NK-92 (cell line): Measurements from ENCODE around the gene NAALADL1.
A peak's percentile ranks its signal among the peaks of the same experiment; 100 is the strongest.
"Not testable (repeated sequence)": the region's sequence is repeated elsewhere in the genome, so short reads cannot be mapped to it uniquely, and the experiment has no call there.

Experiments
- DNase-seq: peaks from one replicate; lab custom pipeline; 2025; ENCODE audit not compliant: unreplicated experiment; lab: John Stamatoyannopoulos, UW

NAALADL1 gene

DNA sequence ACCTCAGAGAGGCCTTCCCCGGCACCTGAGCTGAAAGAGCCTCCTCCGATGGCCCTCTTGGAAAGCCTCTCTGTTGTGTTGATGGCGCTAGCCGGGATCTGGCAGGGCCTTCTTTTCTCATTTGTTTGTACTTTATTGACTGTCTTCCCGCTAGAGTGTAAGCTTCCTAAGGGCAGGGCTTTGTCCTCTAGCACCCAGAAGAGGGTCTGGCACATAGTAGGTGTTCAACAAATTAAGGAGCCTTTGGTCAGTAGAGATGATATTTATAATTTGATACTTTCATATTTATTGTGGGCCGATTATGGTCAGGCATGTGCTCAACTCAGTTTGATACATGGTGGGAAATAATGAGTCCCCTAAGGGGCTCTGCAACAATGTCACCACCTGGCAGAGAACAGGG is 40.4 kb downstream of the NAALADL1 start:
- DNase-seq: no peak

DNA sequence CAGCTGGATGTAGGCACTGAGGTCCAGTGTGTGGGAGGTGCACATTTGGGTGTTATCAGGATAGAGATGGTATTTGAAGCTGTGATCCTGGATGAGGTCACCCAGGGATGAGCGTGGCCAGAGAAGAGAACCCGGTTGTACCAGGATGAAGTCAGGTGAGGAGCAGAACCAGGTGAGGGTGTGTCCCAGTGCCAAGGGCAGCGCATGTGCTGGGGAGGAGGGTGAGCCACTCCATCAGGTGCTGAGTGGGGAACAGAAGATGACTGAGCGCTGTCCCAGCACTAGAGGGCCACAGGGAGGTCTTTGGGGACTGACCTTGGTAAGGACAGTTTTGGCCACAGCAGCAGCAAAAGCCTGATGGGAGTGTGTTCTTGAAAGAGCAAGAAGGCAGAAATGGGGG is 41.6 kb downstream of the NAALADL1 start:
- no peak for DNase-seq

DNA sequence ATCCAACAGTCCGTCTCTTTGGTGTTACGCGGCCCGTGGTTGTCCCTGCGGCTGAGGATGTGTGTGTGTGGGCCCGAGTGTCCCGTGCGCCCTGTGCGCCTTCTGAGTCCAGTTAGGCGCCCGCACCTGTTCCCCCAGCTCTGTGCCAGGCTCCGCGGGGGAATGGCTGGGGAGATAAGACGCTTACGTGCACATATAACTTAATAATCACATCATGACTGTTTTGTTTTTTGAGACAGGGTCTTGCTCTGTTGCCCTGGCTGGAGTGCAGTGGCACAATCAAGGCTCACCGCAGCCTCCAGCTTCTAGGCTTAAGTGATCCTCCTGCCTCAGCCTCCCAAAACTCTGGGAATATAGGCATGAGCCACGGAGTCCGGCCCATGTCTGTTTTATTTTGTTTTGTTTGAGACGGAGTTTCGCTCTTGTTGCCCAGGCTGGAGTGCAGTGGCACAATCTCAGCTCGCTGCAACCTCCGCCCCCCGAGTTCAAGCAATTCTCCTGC is 43.6 kb downstream of the NAALADL1 start:
- no peak for DNase-seq

DNA sequence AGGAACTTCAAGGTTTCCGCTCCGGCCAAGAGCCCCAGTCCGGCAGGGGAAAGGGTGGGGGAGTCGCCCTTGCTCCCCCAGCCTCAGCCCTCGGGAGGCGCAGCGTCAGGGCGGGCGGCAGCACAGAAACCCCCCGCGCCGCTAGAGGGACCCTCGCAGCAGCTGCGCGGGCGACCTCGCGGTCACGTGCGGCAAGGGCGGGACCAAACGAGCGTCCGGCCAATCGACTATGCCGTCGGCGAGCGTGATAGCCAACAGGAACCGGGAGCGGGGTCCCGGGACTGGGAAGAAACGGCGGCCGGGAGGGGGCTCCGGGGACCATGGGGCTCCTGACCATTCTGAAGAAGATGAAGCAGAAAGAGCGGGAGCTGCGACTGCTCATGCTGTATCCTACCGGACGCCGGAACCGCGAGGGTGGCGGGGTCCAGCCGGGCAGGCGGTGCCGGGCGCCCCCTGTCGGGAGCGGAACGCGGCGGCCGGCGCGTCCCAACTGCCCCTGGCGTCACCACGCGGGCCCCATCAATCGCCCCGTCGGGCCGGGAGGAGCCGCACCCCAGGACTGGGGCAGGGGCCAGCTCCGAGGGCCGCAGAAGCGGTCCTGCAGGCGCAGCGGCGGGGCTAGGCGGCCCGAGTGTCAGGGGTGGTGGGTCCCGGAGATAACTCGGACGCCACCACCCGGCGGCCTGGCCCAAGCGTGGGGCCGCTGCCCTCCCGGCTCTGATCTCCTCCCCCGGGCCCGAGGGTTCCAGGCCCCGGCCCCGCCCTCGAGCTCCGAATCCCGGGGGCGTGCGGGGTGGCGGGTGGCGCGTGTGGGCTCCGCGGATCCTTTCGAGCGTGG is 44.2 kb downstream of the NAALADL1 start, which contains the start of gene ARL2:
TSS of gene ARL2 (plus strand) at position 273 of the 838 bp plus-strand sequence. CDS start at position 321, 48 bp downstream.
- no peak for DNase-seq

DNA sequence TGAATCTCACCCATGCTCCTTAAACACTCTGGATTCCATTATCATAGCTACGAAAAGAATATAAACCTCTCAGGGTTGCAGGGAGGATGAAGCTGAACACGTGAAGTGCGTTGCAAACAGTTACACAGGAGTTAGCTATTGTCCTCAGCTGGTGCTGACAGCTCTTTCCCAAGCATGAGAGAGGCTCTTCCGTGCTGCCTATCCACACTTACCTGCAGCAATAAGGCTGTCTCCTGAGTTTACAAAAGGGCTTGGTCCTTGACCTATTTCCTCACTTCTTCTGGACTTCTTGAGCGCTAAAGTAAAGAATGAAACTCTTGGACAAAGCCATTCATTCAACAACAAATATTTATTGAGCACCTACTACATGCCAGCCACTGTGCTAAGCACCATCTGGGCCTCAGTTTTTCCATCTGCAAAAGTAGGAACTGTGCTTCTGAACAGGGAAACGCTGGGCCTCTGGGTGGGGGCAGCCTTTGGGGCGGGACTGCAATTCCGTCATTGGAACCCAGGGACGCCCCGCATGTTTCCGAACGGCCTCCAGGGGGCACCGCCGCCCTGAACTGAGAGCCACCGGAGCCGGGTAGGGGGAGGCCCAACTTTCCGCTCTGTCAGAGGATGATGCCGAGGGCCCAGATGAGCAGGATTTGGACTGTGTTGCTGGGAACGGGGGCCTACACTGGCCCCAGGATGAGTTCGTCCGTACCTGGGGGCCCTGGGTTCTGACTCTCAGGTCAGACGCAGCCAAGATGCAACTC is 45.0 kb downstream of the NAALADL1 start:
- peak; percentile 52 for DNase-seq

DNA sequence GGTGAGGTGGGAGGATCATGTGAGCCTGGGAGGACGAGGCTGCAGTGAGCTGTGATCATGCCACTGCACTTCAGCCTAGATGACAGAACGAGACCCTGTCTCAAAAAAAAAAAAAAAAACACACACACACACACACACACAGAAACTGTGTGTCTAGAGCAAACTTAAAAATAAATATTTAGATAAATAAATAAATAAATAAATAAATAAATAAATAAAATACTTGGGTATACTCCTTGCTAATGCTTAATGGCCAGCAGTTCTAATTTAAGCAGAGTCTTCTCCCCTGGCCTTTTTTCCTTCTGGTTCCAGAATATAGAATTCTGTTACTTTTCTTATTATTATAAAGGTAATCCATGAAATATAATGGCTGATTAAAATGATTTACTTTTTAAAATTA is 49.5 kb downstream of the NAALADL1 start:
- no peak for DNase-seq

DNA sequence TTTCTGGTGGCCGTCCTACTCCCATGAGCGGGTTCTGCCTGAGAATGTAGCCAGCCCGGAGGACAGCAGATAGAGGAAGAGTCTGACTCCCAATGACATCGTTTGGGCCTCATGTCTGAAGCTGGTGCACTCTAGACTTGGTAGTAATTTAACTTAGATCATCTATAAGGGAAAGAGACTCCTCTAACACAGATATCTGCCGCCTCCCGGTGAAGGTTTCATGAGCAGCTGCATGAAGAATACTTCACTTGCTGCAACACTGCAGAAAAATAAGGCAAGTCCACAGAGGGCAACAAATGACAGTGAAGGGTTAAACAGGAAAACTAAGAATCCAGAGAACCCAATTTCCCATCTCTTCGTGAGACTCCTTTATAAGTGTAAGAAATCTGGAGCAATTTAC is 50.3 kb downstream of the NAALADL1 start:
- no peak for DNase-seq

DNA sequence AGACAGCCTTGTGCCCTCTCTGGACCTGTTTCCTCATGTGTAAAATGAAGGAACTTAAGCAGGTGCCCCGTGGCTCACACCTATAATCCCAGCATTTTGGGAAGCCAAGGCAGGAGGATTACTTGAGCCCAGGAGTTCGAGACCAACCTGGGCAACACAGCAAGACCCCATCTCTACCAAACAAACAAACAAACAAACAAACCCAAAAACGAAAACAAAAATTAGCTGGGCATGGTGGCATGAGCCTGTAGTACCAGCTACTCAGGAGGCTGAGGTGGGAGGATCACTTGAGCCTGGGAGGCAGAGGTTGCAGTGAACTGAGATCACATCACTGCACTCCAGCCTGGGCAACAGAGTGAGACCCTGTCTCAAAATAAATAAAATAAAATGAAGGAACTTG is 54.4 kb downstream of the NAALADL1 start:
- not testable (repeated sequence) for DNase-seq

DNA sequence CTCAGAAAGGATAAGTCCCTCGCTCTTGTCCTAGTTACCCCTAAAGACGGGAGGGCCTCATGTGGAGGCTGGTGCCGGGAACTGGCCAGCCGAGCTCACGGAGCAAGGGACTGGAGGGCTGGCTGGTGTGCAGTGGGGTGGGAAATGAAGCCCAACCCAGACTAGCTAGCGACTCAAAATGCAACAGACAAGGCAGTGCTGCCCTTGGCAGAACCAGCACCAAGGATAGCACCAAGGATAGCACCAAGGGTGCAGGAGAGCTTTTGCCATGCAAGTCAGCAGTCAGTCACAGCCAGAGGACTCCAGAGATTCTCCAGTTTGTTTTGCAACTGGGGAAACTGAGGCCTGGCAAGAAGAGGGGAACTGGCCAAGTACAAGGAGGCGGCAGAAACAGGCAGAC is 55.1 kb downstream of the NAALADL1 start:
- no peak for DNase-seq

DNA sequence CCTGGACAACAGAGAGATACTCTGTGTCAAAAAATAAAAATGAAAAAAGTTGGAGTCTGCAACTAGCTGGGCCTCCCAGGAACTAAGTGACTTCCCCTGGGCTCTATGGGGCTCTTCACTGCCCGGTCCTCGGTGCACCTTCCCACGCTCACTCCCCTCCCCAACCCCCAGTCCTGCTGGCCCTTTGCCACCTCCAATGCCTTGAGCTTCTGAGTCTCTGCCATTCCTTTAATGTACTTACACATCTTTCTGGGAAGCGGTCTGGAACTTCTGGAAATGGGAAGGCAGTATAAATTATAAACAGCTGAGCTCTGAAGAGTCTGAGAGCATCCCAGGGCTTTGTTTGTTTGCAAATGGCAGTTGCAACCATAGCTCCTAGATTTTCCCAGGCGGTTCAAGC is 55.6 kb downstream of the NAALADL1 start:
- DNase-seq: no peak

DNA sequence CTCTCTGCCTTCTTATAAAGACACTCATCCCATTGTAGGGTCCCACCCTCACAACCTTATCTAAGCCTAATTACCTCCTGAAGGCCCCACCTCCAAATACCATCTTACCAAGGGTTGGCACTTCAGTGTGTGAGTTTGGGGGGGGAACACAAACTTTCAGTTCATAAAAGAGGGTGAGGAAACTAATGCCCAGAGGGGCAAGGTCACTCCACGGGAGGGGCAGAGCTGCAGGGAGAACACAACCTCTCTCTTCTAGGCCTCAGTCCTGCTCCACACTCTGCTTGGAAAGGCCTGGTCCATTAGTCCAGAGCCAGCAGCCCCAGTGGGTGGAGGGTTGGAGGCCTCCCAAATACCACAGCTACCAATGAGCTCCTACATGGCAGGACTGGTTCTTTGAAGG is 58.9 kb downstream of the NAALADL1 start:
- no peak for DNase-seq

DNA sequence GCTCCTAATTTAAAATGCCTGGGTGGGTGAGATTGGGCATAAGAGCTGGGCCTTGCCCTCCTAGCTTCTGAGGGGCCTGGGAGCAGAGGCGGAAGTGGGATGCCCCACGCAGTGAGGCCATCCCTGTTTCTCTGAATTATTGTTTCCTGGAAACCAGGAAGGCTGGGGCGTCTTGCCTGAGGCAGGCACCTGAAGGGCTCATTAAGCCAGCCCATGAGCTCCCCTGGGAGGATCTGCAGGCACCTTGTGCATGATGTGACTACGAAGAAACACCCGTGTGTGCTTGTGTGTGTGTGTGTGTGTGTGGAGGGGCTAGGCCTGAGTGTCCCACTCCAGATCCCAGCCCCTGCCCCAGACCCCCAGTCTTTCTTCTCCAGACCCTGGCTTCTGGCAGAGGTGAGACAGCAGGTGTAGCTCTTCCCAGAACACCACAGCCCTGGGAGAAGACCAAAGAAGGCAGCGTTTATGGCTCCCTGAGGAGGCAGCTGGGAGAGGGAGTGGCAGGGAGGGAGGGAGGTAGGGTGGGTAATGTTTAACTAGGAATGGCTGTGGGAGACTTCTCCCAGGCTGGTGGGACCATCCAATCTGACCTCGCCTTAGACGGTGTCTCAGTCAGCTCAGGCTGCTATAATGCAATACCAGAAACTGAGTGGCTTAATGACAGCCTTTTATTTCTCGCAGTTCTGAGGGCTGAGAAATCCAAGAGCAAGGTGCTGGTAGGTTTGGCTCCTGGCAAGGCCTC is 59.5 kb downstream of the NAALADL1 start:
- DNase-seq: no peak

DNA sequence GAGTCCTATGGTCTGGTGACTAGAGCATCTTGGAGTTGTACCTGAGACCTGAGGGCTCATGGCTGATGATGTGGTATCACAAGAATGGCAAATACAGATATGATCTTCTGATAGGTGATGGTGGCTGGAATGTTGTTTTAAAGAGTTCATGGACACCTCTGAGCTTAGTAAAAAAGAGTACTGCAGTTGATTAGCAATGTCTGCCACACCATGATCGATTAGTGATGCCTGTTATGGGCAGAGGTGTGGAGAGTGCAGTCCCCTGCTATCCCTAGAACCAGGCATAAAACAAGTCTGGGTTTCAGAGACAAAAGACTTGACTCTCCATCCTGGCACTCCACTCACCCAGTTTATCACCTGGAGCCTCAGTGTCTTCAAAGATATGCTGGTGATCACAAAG is 60.2 kb downstream of the NAALADL1 start:
- DNase-seq: no peak

DNA sequence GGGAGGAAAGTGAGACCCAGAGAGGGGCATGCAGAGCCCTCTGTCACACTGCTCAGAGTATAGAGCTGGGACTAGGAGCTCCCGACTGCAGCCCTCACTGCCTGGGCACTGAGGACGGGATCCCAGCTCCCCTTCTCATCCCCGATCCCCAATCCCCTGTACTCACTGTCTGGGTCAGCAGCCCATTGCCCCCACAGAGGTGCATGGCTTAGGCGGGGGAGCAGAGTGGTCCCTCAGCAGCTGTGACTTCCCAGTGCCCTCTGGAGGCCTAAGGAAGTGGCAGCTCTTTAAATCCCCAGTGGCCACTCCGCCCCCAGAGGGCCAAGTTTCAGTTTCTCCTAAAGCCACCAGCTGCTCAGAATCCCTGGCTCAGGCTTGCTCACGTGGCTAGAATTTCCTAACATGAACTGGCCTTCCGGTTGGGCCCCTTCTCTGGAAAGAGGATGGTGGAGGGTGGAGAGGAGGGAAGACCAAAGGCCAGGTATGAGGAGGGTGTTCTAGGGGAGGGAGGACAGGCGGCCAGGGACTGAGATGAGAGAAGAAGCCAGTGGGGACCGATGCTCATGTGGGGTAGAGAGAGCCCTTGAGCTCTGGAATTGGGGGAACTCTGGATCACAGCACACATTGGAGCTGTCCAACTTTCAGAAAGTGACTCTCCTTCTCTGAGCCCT is 61.5 kb downstream of the NAALADL1 start, which contains the start of gene BATF2:
TSS of gene BATF2 (minus strand) at position 262 of the 671 bp plus-strand sequence. CDS start at position 205, 57 bp downstream.
- DNase-seq: no peak

DNA sequence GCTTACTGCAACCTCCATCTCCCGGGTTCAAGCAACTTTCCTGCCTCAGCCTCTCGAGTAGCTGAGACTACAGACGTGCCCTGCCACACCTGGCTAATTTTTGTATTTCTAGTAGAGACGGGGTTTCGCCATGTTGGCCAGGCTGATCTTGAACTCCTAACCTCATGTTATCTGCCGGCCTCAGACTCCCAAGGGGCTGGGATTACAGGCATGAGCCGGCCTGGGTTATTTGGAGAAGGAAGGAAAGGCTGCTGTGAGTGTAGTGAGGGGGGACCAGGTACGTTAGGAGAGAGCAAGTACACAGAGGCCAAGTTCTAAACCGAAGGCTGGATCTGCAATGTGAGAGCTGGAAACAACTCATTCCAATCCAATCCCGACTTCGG is 62.0 kb downstream of the NAALADL1 start:
- no peak for DNase-seq
